Measurements from ENCODE around the gene WFIKKN2. TPM values are rescaled to one million over a fixed set of nuclear protein-coding genes. Genes with fewer than 3 reads are reported as not detected.
A peak's percentile ranks its signal among the peaks of the same experiment; 100 is the strongest.

The WFIKKN2 gene
- total and polyA plus RNA-seq, 2 donors (not counting 1 experiment from before 2014, with no cell fraction given) = 0.02 to 0.33 TPM

DNA sequence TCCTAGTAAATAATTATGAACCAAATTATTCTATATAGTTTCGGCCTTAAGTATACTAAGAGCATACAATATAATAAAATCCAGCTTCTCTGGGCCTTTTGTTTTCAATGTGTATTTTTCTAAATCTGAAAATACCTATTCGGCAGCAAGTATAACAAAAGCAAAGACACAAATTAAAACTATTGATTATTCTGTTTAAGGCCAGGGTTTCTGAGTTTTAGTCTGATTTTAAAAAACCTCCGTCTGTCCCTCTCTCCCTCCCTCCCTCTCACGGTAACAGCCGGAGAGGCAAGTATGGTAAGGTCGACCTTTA, 29.3 kb downstream of the WFIKKN2 start:
- Histone ChIP-seq H3K9ac (ENCODE audit: insufficient read depth, low read length) (peak overlapping the region; percentile 85), H3K4me2 (ENCODE audit: extremely low read depth, insufficient read depth, low read length) (peak overlapping the region; percentile 82), H3K4me3 (replicated peaks in 1 of 4; ENCODE audit: control extremely low read depth in 1 of 4, insufficient read depth in 1 of 4, low read depth in 3 of 4, low read length in 4 of 4) (peak overlapping the region; percentile 94 to 98 (median 96)), H3K9me3 (ENCODE audit: control insufficient read depth, insufficient read depth, low read depth, low read length) (no peaks in the 10 kb centered on the region), H3K4me1 (ENCODE audit: control insufficient read depth, extremely low read depth, insufficient read depth, low read length) (peaks cover 5% of the 10 kb centered on the region), H3K27ac (ENCODE audit: insufficient read depth, low read length) (peak overlapping the region; percentile 78), H3K27me3 (ENCODE audit: control insufficient read depth, insufficient read depth, low read length) (no peaks in the 10 kb centered on the region), H2AFZ (ENCODE audit: low read length) (no peak overlapping the region), H4K20me1 (ENCODE audit: control insufficient read depth, extremely low read depth, insufficient read depth, low read length) (no peaks in the 10 kb centered on the region), H3K79me2 (ENCODE audit: control insufficient read depth, insufficient read depth, low read length) (peaks cover 34% of the 10 kb centered on the region), H3K36me3 (ENCODE audit: control insufficient read depth, insufficient read depth, low read length) (peaks cover 7% of the 10 kb centered on the region)
- DNase-seq (ENCODE audit: low read depth in 2 of 2) = no peak
- TF ChIP-seq, protein P1, sequence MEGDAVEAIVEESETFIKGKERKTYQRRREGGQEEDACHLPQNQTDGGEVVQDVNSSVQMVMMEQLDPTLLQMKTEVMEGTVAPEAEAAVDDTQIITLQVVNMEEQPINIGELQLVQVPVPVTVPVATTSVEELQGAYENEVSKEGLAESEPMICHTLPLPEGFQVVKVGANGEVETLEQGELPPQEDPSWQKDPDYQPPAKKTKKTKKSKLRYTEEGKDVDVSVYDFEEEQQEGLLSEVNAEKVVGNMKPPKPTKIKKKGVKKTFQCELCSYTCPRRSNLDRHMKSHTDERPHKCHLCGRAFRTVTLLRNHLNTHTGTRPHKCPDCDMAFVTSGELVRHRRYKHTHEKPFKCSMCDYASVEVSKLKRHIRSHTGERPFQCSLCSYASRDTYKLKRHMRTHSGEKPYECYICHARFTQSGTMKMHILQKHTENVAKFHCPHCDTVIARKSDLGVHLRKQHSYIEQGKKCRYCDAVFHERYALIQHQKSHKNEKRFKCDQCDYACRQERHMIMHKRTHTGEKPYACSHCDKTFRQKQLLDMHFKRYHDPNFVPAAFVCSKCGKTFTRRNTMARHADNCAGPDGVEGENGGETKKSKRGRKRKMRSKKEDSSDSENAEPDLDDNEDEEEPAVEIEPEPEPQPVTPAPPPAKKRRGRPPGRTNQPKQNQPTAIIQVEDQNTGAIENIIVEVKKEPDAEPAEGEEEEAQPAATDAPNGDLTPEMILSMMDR (conservative IDR thresholded peaks at IDR 0.05 in 1 of 2, IDR thresholded peaks at IDR 0.05 in 1 of 2; ENCODE audit: low read depth in 1 of 2, low read length in 2 of 2) = no peak
- no peak for TF ChIP-seq EZH2 (IDR thresholded peaks at IDR 0.05; ENCODE audit: low read length, missing control alignments)

DNA sequence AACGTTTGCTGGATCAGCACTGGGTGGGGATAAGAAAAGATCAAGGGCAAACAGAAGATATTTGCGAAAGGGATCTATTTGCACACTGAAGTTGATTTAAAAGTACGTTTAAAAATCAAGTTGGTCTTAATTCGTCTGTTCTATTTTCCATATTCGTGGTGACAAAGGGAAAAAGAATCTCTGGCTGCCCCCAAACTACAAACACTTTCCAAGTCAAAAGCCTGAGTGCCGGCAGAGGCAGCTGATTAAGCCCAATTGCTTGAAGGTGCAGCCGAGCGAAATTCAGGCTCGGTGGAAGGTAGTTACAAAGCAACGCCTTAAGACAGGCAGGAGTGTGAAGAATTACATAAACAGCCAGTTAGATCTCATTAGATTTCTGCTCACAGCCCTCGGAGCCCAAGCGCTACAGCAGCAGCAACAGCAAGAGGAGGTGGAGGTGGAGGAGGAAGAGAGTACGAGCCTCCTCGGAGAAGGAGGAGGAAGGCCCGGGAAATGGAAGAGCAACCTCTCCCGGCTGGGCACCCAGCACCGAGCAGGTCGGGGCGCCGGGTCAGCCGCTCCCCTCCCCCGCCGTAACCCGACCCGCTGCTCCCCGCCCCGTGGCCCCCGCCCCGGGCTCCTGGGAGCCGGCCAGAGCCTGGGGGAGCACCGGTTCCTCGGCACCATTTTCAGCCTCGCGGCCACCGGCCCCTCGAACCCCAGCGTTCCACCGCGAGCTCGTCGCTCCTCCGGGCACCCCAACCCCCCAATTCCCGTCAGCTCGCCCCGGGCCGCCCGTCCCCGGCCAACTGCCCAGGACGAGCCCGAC, 29.9 kb downstream of the WFIKKN2 start:
- Histone ChIP-seq H3K27me3 (ENCODE audit: control insufficient read depth, insufficient read depth, low read length) (no peaks in the 10 kb centered on the region), H3K36me3 (ENCODE audit: control insufficient read depth, insufficient read depth, low read length) (peaks cover 7% of the 10 kb centered on the region), H3K27ac (ENCODE audit: insufficient read depth, low read length) (peak overlapping the region; percentile 78), H2AFZ (ENCODE audit: low read length) (no peak overlapping the region), H4K20me1 (ENCODE audit: control insufficient read depth, extremely low read depth, insufficient read depth, low read length) (no peaks in the 10 kb centered on the region), H3K9me3 (ENCODE audit: control insufficient read depth, insufficient read depth, low read depth, low read length) (no peaks in the 10 kb centered on the region), H3K9ac (ENCODE audit: insufficient read depth, low read length) (peak overlapping the region; percentile 85), H3K4me3 (replicated peaks in 1 of 4; ENCODE audit: control extremely low read depth in 1 of 4, insufficient read depth in 1 of 4, low read depth in 3 of 4, low read length in 4 of 4) (peak overlapping the region; percentile 94 to 98 (median 96)), H3K4me1 (ENCODE audit: control insufficient read depth, extremely low read depth, insufficient read depth, low read length) (peaks cover 5% of the 10 kb centered on the region), H3K4me2 (ENCODE audit: extremely low read depth, insufficient read depth, low read length) (peak overlapping the region; percentile 82), H3K79me2 (ENCODE audit: control insufficient read depth, insufficient read depth, low read length) (peaks cover 34% of the 10 kb centered on the region)
- DNase-seq (ENCODE audit: low read depth in 2 of 2) = peak; percentile 42 to 58
- no peak for TF ChIP-seq EZH2 (IDR thresholded peaks at IDR 0.05; ENCODE audit: low read length, missing control alignments)
- TF ChIP-seq, protein P1 (conservative IDR thresholded peaks at IDR 0.05 in 1 of 2, IDR thresholded peaks at IDR 0.05 in 1 of 2; ENCODE audit: low read depth in 1 of 2, low read length in 2 of 2) = no peak

DNA sequence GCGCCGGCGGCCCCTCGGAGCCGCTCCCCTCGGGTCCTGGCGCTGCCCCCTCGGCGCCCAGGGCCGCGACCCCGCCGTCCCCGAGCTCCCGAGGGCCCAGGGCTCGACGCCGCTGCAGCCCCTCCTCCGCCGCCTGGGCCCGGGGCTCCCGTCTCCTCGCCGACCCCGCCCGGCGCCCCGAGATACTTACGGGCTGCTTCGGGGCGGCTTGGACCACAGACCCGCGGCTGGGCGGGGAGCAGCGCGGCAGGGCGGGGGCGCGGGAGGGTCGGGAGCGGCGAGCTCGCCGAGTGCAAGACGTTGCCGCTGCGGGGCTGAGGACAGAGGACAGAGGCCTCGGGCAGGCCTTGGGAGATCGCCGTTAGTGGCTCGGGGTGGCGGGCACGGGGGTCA, 30.5 kb downstream of the WFIKKN2 start:
- Histone ChIP-seq H3K4me1 (ENCODE audit: control insufficient read depth, extremely low read depth, insufficient read depth, low read length) (peaks cover 5% of the 10 kb centered on the region), H3K4me2 (ENCODE audit: extremely low read depth, insufficient read depth, low read length) (no peak overlapping the region), H3K4me3 (replicated peaks in 1 of 4; ENCODE audit: control extremely low read depth in 1 of 4, insufficient read depth in 1 of 4, low read depth in 3 of 4, low read length in 4 of 4) (peak overlapping the region; percentile 94 to 98 (median 96)), H2AFZ (ENCODE audit: low read length) (no peak overlapping the region), H3K79me2 (ENCODE audit: control insufficient read depth, insufficient read depth, low read length) (peaks cover 34% of the 10 kb centered on the region), H3K27me3 (ENCODE audit: control insufficient read depth, insufficient read depth, low read length) (no peaks in the 10 kb centered on the region), H3K36me3 (ENCODE audit: control insufficient read depth, insufficient read depth, low read length) (peaks cover 7% of the 10 kb centered on the region), H3K9ac (ENCODE audit: insufficient read depth, low read length) (peak overlapping the region; percentile 85), H3K9me3 (ENCODE audit: control insufficient read depth, insufficient read depth, low read depth, low read length) (no peaks in the 10 kb centered on the region), H4K20me1 (ENCODE audit: control insufficient read depth, extremely low read depth, insufficient read depth, low read length) (no peaks in the 10 kb centered on the region), H3K27ac (ENCODE audit: insufficient read depth, low read length) (peak overlapping the region; percentile 78)
- DNase-seq (ENCODE audit: low read depth in 2 of 2) = no peak
- no peak for TF ChIP-seq EZH2 (IDR thresholded peaks at IDR 0.05; ENCODE audit: low read length, missing control alignments)
- TF ChIP-seq, protein P1 (conservative IDR thresholded peaks at IDR 0.05 in 1 of 2, IDR thresholded peaks at IDR 0.05 in 1 of 2; ENCODE audit: low read depth in 1 of 2, low read length in 2 of 2) = no peak
